ENCODE measurements around the gene SPATC1L.
"Not testable (repeated sequence)": the region's sequence is repeated elsewhere in the genome, so short reads cannot be mapped to it uniquely, and the experiment has no call there.

DNA sequence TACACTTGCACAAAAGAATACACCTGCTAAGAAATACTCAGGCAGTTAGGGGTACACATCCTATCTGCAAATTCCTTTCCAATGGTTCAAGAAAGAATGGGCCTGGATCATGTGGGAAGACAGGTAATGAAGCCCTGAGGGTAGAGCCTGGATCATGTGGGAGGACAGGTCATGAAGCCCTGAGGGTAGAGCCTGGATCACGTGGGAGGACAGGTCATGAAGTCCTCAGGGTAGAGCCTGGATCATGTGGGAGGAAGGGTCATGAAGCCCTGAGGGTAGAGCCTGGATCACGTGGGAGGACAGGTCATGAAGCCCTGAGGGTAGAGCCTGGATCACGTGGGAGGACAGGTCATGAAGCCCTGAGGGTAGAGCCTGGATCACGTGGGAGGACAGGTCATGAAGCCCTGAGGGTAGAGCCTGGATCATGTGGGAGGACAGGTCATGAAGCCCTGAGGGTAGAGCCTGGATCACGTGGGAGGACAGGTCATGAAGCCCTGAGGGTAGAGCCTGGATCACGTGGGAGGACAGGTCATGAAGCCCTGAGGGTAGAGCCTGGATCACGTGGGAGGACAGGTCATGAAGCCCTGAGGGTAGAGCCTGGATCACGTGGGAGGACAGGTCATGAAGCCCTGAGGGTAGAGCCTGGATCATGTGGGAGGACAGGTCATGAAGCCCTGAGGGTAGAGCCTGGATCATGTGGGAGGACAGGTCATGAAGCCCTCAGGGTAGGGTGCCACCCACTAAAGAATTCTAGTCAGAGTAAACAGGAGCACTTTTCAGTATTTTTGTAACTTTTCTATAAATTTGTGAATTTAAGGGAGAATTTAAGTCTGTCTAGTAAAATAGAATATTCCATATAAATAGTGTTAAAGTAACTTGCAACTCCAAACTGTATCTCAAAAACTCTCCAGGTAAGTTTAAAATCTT is 16.9 kb upstream of the SPATC1L start:
- TF ChIP-seq ZNF48 (tag by site-specific recombination; IDR thresholded peaks at IDR 0.05); ZNF121 (tag by site-specific recombination; IDR thresholded peaks at IDR 0.05); SP2 (tag by site-specific recombination; IDR thresholded peaks at IDR 0.05); MZF1 (tag by site-specific recombination; IDR thresholded peaks at IDR 0.05; ENCODE audit: borderline replicate concordance); TCF7L2 (IDR thresholded peaks at IDR 0.05; ENCODE audit: borderline replicate concordance, low read depth, low read length); GFI1B (tag by site-specific recombination; IDR thresholded peaks at IDR 0.05); ZNF660 (tag by site-specific recombination; IDR thresholded peaks at IDR 0.05): not testable (repeated sequence)
- TF ChIP-seq, protein P1, sequence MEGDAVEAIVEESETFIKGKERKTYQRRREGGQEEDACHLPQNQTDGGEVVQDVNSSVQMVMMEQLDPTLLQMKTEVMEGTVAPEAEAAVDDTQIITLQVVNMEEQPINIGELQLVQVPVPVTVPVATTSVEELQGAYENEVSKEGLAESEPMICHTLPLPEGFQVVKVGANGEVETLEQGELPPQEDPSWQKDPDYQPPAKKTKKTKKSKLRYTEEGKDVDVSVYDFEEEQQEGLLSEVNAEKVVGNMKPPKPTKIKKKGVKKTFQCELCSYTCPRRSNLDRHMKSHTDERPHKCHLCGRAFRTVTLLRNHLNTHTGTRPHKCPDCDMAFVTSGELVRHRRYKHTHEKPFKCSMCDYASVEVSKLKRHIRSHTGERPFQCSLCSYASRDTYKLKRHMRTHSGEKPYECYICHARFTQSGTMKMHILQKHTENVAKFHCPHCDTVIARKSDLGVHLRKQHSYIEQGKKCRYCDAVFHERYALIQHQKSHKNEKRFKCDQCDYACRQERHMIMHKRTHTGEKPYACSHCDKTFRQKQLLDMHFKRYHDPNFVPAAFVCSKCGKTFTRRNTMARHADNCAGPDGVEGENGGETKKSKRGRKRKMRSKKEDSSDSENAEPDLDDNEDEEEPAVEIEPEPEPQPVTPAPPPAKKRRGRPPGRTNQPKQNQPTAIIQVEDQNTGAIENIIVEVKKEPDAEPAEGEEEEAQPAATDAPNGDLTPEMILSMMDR (tag by site-specific recombination; IDR thresholded peaks at IDR 0.05), result not testable (repeated sequence)
- TF ChIP-seq, protein P2, sequence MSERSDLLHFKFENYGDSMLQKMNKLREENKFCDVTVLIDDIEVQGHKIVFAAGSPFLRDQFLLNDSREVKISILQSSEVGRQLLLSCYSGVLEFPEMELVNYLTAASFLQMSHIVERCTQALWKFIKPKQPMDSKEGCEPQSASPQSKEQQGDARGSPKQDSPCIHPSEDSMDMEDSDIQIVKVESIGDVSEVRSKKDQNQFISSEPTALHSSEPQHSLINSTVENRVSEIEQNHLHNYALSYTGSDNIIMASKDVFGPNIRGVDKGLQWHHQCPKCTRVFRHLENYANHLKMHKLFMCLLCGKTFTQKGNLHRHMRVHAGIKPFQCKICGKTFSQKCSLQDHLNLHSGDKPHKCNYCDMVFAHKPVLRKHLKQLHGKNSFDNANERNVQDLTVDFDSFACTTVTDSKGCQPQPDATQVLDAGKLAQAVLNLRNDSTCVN (tag by site-specific recombination; optimal IDR thresholded peaks at IDR 0.05), result not testable (repeated sequence)
- TF ChIP-seq, protein P3, sequence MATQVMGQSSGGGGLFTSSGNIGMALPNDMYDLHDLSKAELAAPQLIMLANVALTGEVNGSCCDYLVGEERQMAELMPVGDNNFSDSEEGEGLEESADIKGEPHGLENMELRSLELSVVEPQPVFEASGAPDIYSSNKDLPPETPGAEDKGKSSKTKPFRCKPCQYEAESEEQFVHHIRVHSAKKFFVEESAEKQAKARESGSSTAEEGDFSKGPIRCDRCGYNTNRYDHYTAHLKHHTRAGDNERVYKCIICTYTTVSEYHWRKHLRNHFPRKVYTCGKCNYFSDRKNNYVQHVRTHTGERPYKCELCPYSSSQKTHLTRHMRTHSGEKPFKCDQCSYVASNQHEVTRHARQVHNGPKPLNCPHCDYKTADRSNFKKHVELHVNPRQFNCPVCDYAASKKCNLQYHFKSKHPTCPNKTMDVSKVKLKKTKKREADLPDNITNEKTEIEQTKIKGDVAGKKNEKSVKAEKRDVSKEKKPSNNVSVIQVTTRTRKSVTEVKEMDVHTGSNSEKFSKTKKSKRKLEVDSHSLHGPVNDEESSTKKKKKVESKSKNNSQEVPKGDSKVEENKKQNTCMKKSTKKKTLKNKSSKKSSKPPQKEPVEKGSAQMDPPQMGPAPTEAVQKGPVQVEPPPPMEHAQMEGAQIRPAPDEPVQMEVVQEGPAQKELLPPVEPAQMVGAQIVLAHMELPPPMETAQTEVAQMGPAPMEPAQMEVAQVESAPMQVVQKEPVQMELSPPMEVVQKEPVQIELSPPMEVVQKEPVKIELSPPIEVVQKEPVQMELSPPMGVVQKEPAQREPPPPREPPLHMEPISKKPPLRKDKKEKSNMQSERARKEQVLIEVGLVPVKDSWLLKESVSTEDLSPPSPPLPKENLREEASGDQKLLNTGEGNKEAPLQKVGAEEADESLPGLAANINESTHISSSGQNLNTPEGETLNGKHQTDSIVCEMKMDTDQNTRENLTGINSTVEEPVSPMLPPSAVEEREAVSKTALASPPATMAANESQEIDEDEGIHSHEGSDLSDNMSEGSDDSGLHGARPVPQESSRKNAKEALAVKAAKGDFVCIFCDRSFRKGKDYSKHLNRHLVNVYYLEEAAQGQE (tag by site-specific recombination; IDR thresholded peaks at IDR 0.05), result not testable (repeated sequence)
- TF ChIP-seq, protein P4, sequence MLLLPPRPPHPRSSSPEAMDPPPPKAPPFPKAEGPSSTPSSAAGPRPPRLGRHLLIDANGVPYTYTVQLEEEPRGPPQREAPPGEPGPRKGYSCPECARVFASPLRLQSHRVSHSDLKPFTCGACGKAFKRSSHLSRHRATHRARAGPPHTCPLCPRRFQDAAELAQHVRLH (tag by site-specific recombination; IDR thresholded peaks at IDR 0.05), result not testable (repeated sequence)

All from HEK293 (cell line).